H1 (cell line): ENCODE measurements around the gene OSTN. TPM values are rescaled to one million over a fixed set of nuclear protein-coding genes. Genes with fewer than 3 reads are reported as not detected.

Experiments
- CTCF ChIA-PET: fragments of 300-600 bp; sonication (Branson Sonifier 250); formaldehyde crosslinking; loops from one replicate; lab custom pipeline; 2021; ENCODE audit not compliant: partially characterized antibody; lab: Charles Lee
- POLR2A ChIA-PET: fragments of 300-600 bp; sonication (Branson Sonifier 250); formaldehyde crosslinking; loops from one replicate; lab custom pipeline; 2021; ENCODE audit warnings: inconsistent platforms; ENCODE audit not compliant: partially characterized antibody; lab: Charles Lee
- DNase-seq, 2 experiments: peaks; one replicate each; pipeline versions ENCODE4 v3.0.0 to v3.0.0-alpha.2; 2010 to 2022; ENCODE audit warnings: low spot score in 2 of 2, low read depth in 1 of 2, mixed read lengths in 1 of 2
- FAIRE-seq: peaks from 2 replicates; lab custom pipeline; 2011; peaks lifted over from hg19 to GRCh38; lab: Jason Lieb, UNC
- H2AFZ ChIP-seq: 2 replicates; pipeline ENCODE4 v1.8.1; 2012; ENCODE audit warnings: low read length, inconsistent platforms
- H2AK5ac ChIP-seq: 2 replicates; pipeline ENCODE4 v1.6.1; 2013; ENCODE audit warnings: low read depth, low read length
- H2BK120ac ChIP-seq: replicated peaks from 2 replicates; pipeline ENCODE3; 2013; ENCODE audit warnings: low read depth, low read length, inconsistent platforms
- H2BK12ac ChIP-seq: 2 replicates; pipeline ENCODE4 v1.6.1; 2013; ENCODE audit warnings: low read depth, low read length
- H2BK15ac ChIP-seq: 2 replicates; pipeline ENCODE4 v1.6.1; 2013; ENCODE audit warnings: low read length
- H2BK20ac ChIP-seq: 2 replicates; pipeline ENCODE4 v1.6.1; 2013; ENCODE audit warnings: low read length
- H2BK5ac ChIP-seq: 2 replicates; pipeline ENCODE4 v1.6.1; 2013; ENCODE audit warnings: low read depth, low read length
- H3K14ac ChIP-seq: 2 replicates; pipeline ENCODE4 v1.6.1; 2013; ENCODE audit warnings: inconsistent platforms; ENCODE audit not compliant: insufficient read length
- H3K18ac ChIP-seq: 2 replicates; pipeline ENCODE4 v1.6.1; 2013; ENCODE audit warnings: low read length; ENCODE audit errors: extremely low read depth
- H3K23ac ChIP-seq: 2 replicates; pipeline ENCODE4 v1.6.1; 2013; ENCODE audit warnings: inconsistent platforms; ENCODE audit not compliant: insufficient read length
- H3K23me2 ChIP-seq: 2 replicates; pipeline ENCODE4 v1.6.1; 2013; ENCODE audit warnings: low read depth, low read length
- H3K27ac ChIP-seq: 2 replicates; pipeline ENCODE4 v1.6.1; 2011; ENCODE audit warnings: low read depth, low read length, inconsistent platforms
- H3K27me3 ChIP-seq, 4 experiments: replicated peaks in 1 of 4; 1 replicate in 1 of 4; 2 replicates in 3 of 4; pipeline versions ENCODE4 v1.6.1 to v1.8.1; 2011 to 2013; ENCODE audit warnings: low read length in 3 of 4, mild to moderate bottlenecking in 3 of 4, inconsistent platforms in 2 of 4, mixed read lengths in 2 of 4, moderate library complexity in 1 of 4; ENCODE audit not compliant: control insufficient read depth in 3 of 4, insufficient read depth in 3 of 4; ENCODE audit errors: extremely low read depth in 1 of 4
- H3K36me3 ChIP-seq, 4 experiments: 2 replicates each; pipeline versions ENCODE4 v1.6.1 to v1.8.1; 2011 to 2013; ENCODE audit warnings: mild to moderate bottlenecking in 4 of 4, low read length in 3 of 4, moderate library complexity in 2 of 4, control low read depth in 1 of 4, inconsistent platforms in 1 of 4; ENCODE audit not compliant: insufficient read depth in 4 of 4, control insufficient read depth in 2 of 4
- H3K4ac ChIP-seq: replicated peaks from 2 replicates; pipeline ENCODE3; 2013; ENCODE audit warnings: low read length, low read depth, mixed read lengths, inconsistent platforms; ENCODE audit not compliant: insufficient read length
- H3K4me1 ChIP-seq, 4 experiments: replicated peaks in 1 of 4; 1 replicate in 1 of 4; 2 replicates in 3 of 4; pipeline versions ENCODE4 v1.6.1 to v1.8.1; 2011 to 2013; ENCODE audit warnings: low read length in 3 of 4, inconsistent platforms in 2 of 4, mixed read lengths in 1 of 4; ENCODE audit not compliant: insufficient read depth in 4 of 4, control insufficient read depth in 3 of 4
- H3K4me2 ChIP-seq, 2 experiments: 2 replicates each; pipeline versions ENCODE4 v1.6.1 to v1.8.1; 2011 to 2013; ENCODE audit warnings: low read depth in 2 of 2, low read length in 2 of 2, control low read depth in 1 of 2, inconsistent platforms in 1 of 2, mild to moderate bottlenecking in 1 of 2; ENCODE audit not compliant: insufficient read depth in 1 of 2
- H3K4me3 ChIP-seq, 4 experiments: fragments of 200-600, 300-600 bp in 1 of 4; sonication (generic), shearing (Covaris generic), sonication (Bioruptor Twin) in 1 of 4; 2 replicates each; pipeline versions ENCODE4 v1.5.1 to v1.8.1; 2011 to 2016; ENCODE audit warnings: low read length in 4 of 4, low read depth in 3 of 4, control low read depth in 2 of 4, inconsistent platforms in 2 of 4, mild to moderate bottlenecking in 2 of 4, mixed read lengths in 1 of 4, moderate library complexity in 1 of 4; ENCODE audit not compliant: insufficient read depth in 2 of 4; ENCODE audit errors: extremely low read depth in 1 of 4
- H3K56ac ChIP-seq: replicated peaks from 2 replicates; pipeline ENCODE3; 2013; ENCODE audit warnings: low read depth, mild to moderate bottlenecking, mixed read lengths, low read length, inconsistent platforms; ENCODE audit not compliant: insufficient read length
- H3K79me1 ChIP-seq: 2 replicates; pipeline ENCODE4 v1.6.1; 2013; ENCODE audit warnings: low read depth, low read length, control low read depth
- H3K79me2 ChIP-seq, 2 experiments: 2 replicates each; pipeline versions ENCODE4 v1.6.1 to v1.8.1; 2012 to 2013; ENCODE audit warnings: low read length in 2 of 2, mild to moderate bottlenecking in 2 of 2, inconsistent platforms in 1 of 2; ENCODE audit not compliant: insufficient read depth in 2 of 2, control insufficient read depth in 1 of 2
- H3K9ac ChIP-seq, 4 experiments: replicated peaks in 1 of 4; 1 replicate in 1 of 4; 2 replicates in 3 of 4; pipeline versions ENCODE4 v1.6.1 to v1.8.1; 2011 to 2013; ENCODE audit warnings: low read depth in 3 of 4, low read length in 3 of 4, control low read depth in 2 of 4, mild to moderate bottlenecking in 2 of 4, moderate library complexity in 2 of 4, inconsistent platforms in 1 of 4; ENCODE audit errors: extremely low read depth in 1 of 4
- H3K9me3 ChIP-seq, 2 experiments: 2 replicates each; pipeline versions ENCODE4 v1.6.1 to v1.8.1; 2012 to 2013; ENCODE audit warnings: mild to moderate bottlenecking in 2 of 2, moderate library complexity in 2 of 2, control low read depth in 1 of 2, inconsistent platforms in 1 of 2, low read depth in 1 of 2, low read length in 1 of 2, mixed read lengths in 1 of 2; ENCODE audit not compliant: insufficient read depth in 2 of 2
- H4K20me1 ChIP-seq, 2 experiments: replicated peaks in 1 of 2; 2 replicates each; pipeline versions ENCODE3 to v1.8.1; 2011 to 2013; ENCODE audit warnings: inconsistent platforms in 2 of 2, low read length in 2 of 2, mild to moderate bottlenecking in 1 of 2; ENCODE audit not compliant: insufficient read depth in 2 of 2, control insufficient read depth in 1 of 2
- H4K5ac ChIP-seq: 2 replicates; pipeline ENCODE4 v1.6.1; 2013; ENCODE audit warnings: low read length, low read depth, mixed read lengths, inconsistent platforms; ENCODE audit not compliant: insufficient read length
- H4K8ac ChIP-seq: 2 replicates; pipeline ENCODE4 v1.8.0; 2013; ENCODE audit warnings: mild to moderate bottlenecking, moderate library complexity, low read length, inconsistent platforms; ENCODE audit not compliant: insufficient read depth; ENCODE audit errors: extremely low read depth
- H4K91ac ChIP-seq: replicated peaks from 2 replicates; pipeline ENCODE3; 2013; ENCODE audit warnings: low read length, mixed read lengths, inconsistent platforms; ENCODE audit not compliant: insufficient read length
- BRCA1 ChIP-seq: IDR thresholded peaks from 2 replicates; pipeline ENCODE4 v1.6.1; 2012; ENCODE audit warnings: low read depth, low read length, improper control_type of control experiment
- E2F6 ChIP-seq: IDR thresholded peaks from 2 replicates; pipeline ENCODE4 v1.6.1; 2012; ENCODE audit warnings: inconsistent platforms
- HDAC6 ChIP-seq: IDR thresholded peaks from one replicate; pipeline ENCODE4 v1.7.1; 2012; ENCODE audit warnings: low read depth, mild to moderate bottlenecking, inconsistent platforms, low read length, moderate library complexity
- NANOG ChIP-seq: IDR thresholded peaks from 2 replicates; pipeline ENCODE4 v1.6.1; 2011; ENCODE audit warnings: low read length, low read depth, mild to moderate bottlenecking, inconsistent platforms; ENCODE audit not compliant: insufficient read depth, poor library complexity, severe bottlenecking
- PHF8 ChIP-seq: fragments of 200-600 bp; sonication (generic); conservative IDR thresholded peaks from 2 replicates; pipeline ENCODE4 v1.7.1; 2012; ENCODE audit warnings: low read depth, mild to moderate bottlenecking, inconsistent platforms, low read length, moderate library complexity
- SIN3A ChIP-seq, 2 experiments: IDR thresholded peaks in 1 of 2; conservative IDR thresholded peaks in 1 of 2; 2 replicates each; pipeline ENCODE4 v1.6.1; 2011 to 2012; ENCODE audit warnings: low read length in 2 of 2, improper control_type of control experiment in 1 of 2, low read depth in 1 of 2, mild to moderate bottlenecking in 1 of 2
- SIRT6 ChIP-seq: IDR thresholded peaks from one replicate; pipeline ENCODE4 v1.7.1; 2012; ENCODE audit warnings: low read length, inconsistent platforms
- SP4 ChIP-seq: IDR thresholded peaks from 2 replicates; pipeline ENCODE4 v1.6.1; 2012; ENCODE audit warnings: low read length, inconsistent platforms
- TAF1 ChIP-seq: IDR thresholded peaks from 2 replicates; pipeline ENCODE4 v1.6.1; 2011; ENCODE audit warnings: mild to moderate bottlenecking, low read depth, low read length
- polyA plus RNA-seq, 7 experiments: library from polyadenylated mRNA; depleted of rRNA in 3 of 7; stranded (reverse) in 5 of 7; unstranded in 2 of 7; fragments of >200 nt in 5 of 7; fragments of 200-250 nt in 2 of 7; gene quantifications; 1 replicate in 5 of 7; 2 replicates in 1 of 7; 4 replicates in 1 of 7; pipeline versions ENCODE4 v1.2.1 to v1.2.3, GENCODE V29; 2011 to 2013; ENCODE audit warnings: missing spikeins in 2 of 7, mixed read lengths in 2 of 7
- total RNA-seq: library from RNA; stranded (reverse); fragmentation: NEBNext Ultra II Directional; extraction: Animal tissue kit (Norgen Biotek cat#: 25700); gene quantifications from 2 replicates; pipeline ENCODE4 v1.2.1, GENCODE V29; 2021

Gene OSTN
- total and polyA plus RNA-seq, 2 of the 8 experiments (the other 6 are each of a cell fraction or from before 2014, with no cell fraction given), result not detected

GRCh38 chr3:191261304-191261638, 62.2 kb downstream of the OSTN start:
- CTCF ChIA-PET, result no interaction called here
- H3K36me3 ChIP-seq, result no peaks in the 10 kb centered on the region

More at GRCh38 chr3:191261304-191261638, 62.2 kb downstream of the OSTN start:
- POLR2A ChIA-PET, result no interaction called here
- Histone ChIP-seq H3K4ac (no peak overlapping the region), H2BK120ac (no peak overlapping the region), H3K4me1 (peaks cover 3 to 9% (median 8%) of the 10 kb centered on the region in 4 experiments; a peak in 4 of 7 replicates), H3K27me3 (no peaks in the 10 kb centered on the region), H3K18ac (no peak overlapping the region), H2AFZ (no peak overlapping the region), H3K14ac (no peak overlapping the region), H4K91ac (no peak overlapping the region), H2BK20ac (no peak overlapping the region), H3K23ac (no peak overlapping the region), H2BK15ac (no peak overlapping the region), H3K23me2 (no peaks in the 10 kb centered on the region), H3K79me1 (no peaks in the 10 kb centered on the region), H3K79me2 (no peaks in the 10 kb centered on the region), H4K5ac (peak overlapping the region; percentile 47), H4K8ac (no peak overlapping the region), H3K27ac (no peak overlapping the region), H3K4me3 (no peak overlapping the region), H2AK5ac (no peak overlapping the region), H3K4me2 (no peak overlapping the region; a peak in 1 of 4 replicates), H3K9ac (no peak overlapping the region), H3K9me3 (no peaks in the 10 kb centered on the region), H2BK5ac (no peak overlapping the region), H2BK12ac (no peak overlapping the region), H3K56ac (no peak overlapping the region), H4K20me1 (no peaks in the 10 kb centered on the region)
- FAIRE-seq, result no peak
- DNase-seq, result no peak
- TF ChIP-seq NANOG, result no peak
- TF ChIP-seq SIRT6, result no peak
- TF ChIP-seq HDAC6, result no peak
- no peak for TF ChIP-seq PHF8
- no peak for TF ChIP-seq SIN3A (conservative IDR thresholded peaks at IDR 0.05 in 1 of 2, IDR thresholded peaks at IDR 0.05 in 1 of 2; ENCODE audit: low read depth in 1 of 2, low read length in 2 of 2)
- no peak for TF ChIP-seq BRCA1
- TF ChIP-seq SP4, result no peak
- no peak for TF ChIP-seq E2F6
- no peak for TF ChIP-seq TAF1
